Mesothelial cell of epicardium (in vitro differentiated cells): Measurements from ENCODE around the gene RAB9A. TPM values are rescaled to one million over a fixed set of nuclear protein-coding genes. Genes with fewer than 3 reads are reported as not detected.
A peak's percentile ranks its signal among the peaks of the same experiment; 100 is the strongest.

Experiments
- DNase-seq, 2 experiments: peaks; one replicate each; pipeline ENCODE4 v3.0.0; 2021; ENCODE audit warnings: low spot score in 2 of 2; ENCODE audit not compliant: unreplicated experiment in 2 of 2
- H3K27ac Mint-ChIP-seq: 2 replicates; pipeline ENCODE4 v1.8.0; 2021; ENCODE audit warnings: mixed read lengths
- H3K27me3 Mint-ChIP-seq: 2 replicates; pipeline ENCODE4 v1.8.0; 2021; ENCODE audit warnings: low read depth, mixed read lengths
- H3K36me3 Mint-ChIP-seq: 2 replicates; pipeline ENCODE4 v1.8.0; 2021; ENCODE audit warnings: mixed read lengths
- H3K4me1 Mint-ChIP-seq: 2 replicates; pipeline ENCODE4 v1.8.0; 2021; ENCODE audit warnings: mixed read lengths
- H3K4me3 Mint-ChIP-seq: 2 replicates; pipeline ENCODE4 v1.8.0; 2021; ENCODE audit warnings: mild to moderate bottlenecking, moderate library complexity, mixed read lengths
- H3K9me3 Mint-ChIP-seq: 2 replicates; pipeline ENCODE4 v1.8.0; 2021; ENCODE audit warnings: mixed read lengths
- total RNA-seq: library from RNA; stranded (reverse); gene quantifications from 3 replicates; pipeline ENCODE4 v1.2.1, GENCODE V29; 2021
- TF ChIP-seq, protein P1 (sequence below): fragments of 200-600 bp; sonication (generic); IDR thresholded peaks from one replicate; pipeline ENCODE4 v1.5.0; 2021; ENCODE audit warnings: antibody characterized with exemption; ENCODE audit not compliant: unreplicated experiment

Gene RAB9A
- total RNA-seq, 1 donor from 2014 or later = 21.0 TPM

DNA sequence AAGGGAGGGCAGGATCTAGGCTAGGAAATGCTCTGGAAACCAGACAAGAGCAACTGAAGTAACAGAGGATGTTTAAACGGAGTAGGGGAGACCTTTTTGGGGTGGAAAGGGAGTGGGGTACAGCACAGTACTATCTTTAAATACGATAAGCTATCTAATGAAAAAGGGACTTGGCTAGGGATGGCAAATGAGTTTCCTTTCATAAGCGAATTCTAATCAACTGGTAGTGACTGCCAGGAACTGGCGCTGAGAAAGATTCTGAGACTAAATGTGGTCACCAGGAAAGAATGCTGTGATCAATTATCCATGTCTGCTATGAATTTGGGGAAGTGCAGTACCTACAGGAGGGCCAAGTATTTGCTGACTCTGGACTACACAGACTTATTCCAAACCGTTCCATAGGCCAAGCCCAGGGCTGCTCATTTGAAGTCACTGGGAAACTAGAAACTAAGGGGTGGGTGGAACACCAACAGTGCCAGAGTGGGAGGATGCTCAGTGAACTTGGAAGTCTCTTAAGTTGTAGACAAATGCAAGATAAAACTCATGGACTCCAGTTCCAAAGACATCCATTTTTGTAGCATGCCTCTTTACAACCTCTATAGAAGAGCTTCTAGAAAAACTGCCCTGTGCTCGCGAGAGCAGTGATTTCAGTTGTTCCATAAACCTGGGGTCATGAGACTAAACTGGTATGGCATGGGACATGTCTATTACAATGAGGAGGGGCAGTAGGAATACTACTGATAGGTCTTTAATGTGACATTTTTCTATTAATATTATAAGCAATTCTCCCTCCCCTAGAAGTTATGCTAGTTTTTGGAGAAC, 43.5 kb downstream of the RAB9A start:
- Mint-ChIP-seq H3K27me3 (no peaks in the 10 kb centered on the region), H3K9me3 (peaks cover 25% of the 10 kb centered on the region), H3K4me3 (no peak overlapping the region)

DNA sequence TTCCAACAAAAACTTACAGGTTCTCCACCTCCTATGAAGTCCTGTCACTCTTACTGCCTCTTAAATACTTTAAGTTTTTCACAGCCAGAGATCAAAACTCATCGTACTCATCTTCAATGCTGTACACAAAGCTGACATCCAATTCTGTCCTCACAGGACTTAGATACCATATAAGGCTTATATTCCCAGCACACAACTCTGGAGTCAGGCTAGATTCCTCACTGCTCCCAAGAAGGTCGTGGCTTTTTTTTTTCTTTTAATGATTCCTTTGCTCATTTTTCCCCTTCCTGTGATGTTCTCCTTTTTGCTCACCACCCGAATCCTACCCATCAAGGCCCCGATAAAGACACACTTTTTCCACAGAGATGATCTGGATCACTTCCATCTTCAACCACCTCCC, 44.6 kb downstream of the RAB9A start:
- TF ChIP-seq, protein P1, sequence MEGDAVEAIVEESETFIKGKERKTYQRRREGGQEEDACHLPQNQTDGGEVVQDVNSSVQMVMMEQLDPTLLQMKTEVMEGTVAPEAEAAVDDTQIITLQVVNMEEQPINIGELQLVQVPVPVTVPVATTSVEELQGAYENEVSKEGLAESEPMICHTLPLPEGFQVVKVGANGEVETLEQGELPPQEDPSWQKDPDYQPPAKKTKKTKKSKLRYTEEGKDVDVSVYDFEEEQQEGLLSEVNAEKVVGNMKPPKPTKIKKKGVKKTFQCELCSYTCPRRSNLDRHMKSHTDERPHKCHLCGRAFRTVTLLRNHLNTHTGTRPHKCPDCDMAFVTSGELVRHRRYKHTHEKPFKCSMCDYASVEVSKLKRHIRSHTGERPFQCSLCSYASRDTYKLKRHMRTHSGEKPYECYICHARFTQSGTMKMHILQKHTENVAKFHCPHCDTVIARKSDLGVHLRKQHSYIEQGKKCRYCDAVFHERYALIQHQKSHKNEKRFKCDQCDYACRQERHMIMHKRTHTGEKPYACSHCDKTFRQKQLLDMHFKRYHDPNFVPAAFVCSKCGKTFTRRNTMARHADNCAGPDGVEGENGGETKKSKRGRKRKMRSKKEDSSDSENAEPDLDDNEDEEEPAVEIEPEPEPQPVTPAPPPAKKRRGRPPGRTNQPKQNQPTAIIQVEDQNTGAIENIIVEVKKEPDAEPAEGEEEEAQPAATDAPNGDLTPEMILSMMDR = no peak
- peaks cover 16% of the 10 kb centered on the region for H3K9me3 Mint-ChIP-seq

More for the DNA sequence above, 43.5 kb downstream of the RAB9A start:
- H3K36me3 Mint-ChIP-seq = peaks cover 22% of the 10 kb centered on the region
- TF ChIP-seq, protein P1 = no peak
- peaks cover 26% of the 10 kb centered on the region for H3K4me1 Mint-ChIP-seq
- peak overlapping the region; percentile 36 for H3K27ac Mint-ChIP-seq
- no peak for DNase-seq

DNA sequence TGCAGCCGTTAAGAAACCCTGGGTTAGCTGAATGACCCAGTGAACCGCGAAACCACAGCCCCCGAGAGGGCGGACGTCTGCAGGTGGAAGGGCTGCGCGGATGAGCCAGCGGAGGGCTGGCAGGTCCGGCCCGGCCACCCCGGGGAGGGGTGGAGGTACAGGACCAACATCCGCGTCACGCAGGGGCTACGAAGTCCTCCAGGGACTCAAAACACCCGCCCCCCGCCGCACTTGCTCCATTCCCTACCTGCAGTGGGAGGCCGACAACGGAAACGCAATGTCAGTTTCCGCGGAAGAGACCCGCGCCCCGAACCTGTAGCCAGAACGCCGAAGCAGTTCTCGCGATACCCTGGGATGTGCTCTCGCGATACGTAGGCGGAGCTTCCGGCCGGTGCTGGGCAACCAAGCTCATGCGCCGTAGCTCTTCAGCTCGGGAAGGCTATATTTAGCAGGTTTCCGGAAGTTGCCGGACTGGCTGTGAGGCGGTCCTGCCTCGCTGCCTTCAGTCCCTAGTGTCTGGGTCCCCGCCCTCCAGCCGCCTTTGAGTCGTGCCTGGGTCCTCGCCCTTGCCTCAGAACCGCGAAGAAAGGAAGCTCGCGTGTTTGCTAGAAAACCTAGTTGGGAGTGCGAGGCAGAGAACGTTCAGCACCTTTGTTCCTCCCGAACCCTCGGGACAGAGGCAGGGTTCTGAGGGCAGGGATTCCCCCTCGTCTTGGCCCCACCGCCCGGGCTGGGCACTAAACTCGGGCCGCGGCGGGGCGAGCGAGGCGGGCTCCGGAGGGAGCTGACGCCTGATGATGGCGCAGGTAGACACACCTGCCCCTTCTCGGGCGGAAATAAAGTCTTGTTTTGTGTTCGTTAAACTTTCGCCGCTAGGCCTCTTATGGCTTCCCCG, 45.6 kb downstream of the RAB9A start, which contains the start of the genes OFD1 and TRAPPC2:
Gene OFD1, plus strand, starts transcription at position 471 of the 895 bp plus-strand sequence. Its CDS starts 324 bp downstream, at position 795.
Gene TRAPPC2, minus strand, starts transcription at position 343 of the 895 bp plus-strand sequence. CDS start 14,657 bp downstream, outside the sequence.
- H3K9me3 Mint-ChIP-seq = peaks cover 12% of the 10 kb centered on the region

More for the DNA sequence above, 44.6 kb downstream of the RAB9A start:
- no peak for DNase-seq
- Mint-ChIP-seq H3K27ac (peak overlapping the region; percentile 97), H3K27me3 (no peaks in the 10 kb centered on the region), H3K4me3 (peak overlapping the region; percentile 96), H3K4me1 (peaks cover 26% of the 10 kb centered on the region), H3K36me3 (peaks cover 12% of the 10 kb centered on the region)

DNA sequence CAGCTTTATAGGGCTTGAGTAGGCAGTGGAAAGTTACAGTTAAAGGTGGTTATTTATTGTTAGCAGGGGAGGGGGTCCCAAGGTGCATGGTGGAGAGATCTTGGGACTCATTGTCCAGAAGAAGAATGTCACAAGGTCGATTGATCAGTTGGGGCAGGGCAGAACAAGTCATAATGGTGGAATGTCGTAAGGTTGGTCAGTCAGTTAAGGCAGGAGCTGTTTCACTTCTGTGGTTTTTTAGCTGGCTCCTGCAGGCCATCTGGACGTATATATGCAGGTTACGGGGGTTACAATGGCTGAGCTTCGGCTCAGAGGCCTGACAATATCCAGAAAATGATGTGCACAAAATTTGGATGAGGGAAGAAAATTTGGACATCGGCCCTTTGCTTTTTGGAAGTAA, 52.8 kb downstream of the RAB9A start:
- peaks cover 4% of the 10 kb centered on the region for H3K36me3 Mint-ChIP-seq
- peaks cover 2% of the 10 kb centered on the region for H3K4me1 Mint-ChIP-seq
- H3K9me3 Mint-ChIP-seq = peaks cover 10% of the 10 kb centered on the region
- no peak overlapping the region for H3K27ac Mint-ChIP-seq
- TF ChIP-seq, protein P1 = no peak
- H3K4me3 Mint-ChIP-seq = no peak overlapping the region
- H3K27me3 Mint-ChIP-seq = no peaks in the 10 kb centered on the region
- DNase-seq = no peak

More for the DNA sequence above, 45.6 kb downstream of the RAB9A start, which contains the start of the genes OFD1 and TRAPPC2:
- peak; percentile 73 to 85 for DNase-seq
- Mint-ChIP-seq H3K36me3 (peaks cover 5% of the 10 kb centered on the region), H3K27me3 (no peaks in the 10 kb centered on the region), H3K4me1 (peaks cover 26% of the 10 kb centered on the region), H3K27ac (peak within 1 kb of the TSS; percentile 97), H3K4me3 (peak within 1 kb of the TSS; percentile 96)
- TF ChIP-seq, protein P1 = no peak

DNA sequence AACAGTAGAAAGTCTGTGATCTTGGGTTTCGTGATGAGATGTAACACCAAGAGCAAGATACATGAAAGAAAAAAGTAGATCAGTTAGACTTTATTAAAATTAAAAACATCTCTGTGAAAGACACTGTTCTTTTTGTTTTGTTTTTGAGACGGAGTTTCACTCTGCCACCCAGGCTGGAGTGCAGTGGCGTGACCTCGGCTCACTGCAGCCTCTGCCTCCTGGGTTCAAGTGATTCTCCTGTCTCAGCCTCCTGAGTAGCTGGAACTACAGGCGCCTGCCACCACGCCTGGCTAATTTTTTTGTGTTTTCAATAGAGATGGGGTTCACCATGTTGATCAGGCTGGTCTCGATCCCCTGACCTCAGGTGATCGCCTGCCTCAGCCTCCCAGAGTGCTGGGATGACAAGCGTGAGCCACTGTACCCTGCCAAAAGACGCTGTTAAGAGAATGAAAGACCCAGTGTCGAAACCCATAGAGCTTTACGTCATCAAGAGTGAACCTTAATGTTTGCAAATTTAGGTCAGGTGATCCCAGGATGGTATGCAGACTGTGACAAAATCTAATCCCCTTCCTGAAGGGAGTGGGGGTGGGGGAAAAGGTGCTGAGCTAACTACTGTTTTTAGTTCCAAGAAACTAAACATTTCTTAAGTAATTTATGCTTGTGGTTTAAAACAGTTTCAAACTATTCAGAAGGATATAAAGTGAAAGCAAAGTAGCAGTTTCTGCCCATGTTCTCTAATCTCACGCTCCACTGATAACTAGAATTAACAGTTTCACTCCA, 53.7 kb downstream of the RAB9A start:
- no peak for DNase-seq
- H3K27ac Mint-ChIP-seq = peak overlapping the region; percentile 58

More for the DNA sequence above, 53.7 kb downstream of the RAB9A start:
- Mint-ChIP-seq H3K4me3 (no peak overlapping the region), H3K36me3 (peaks cover 4% of the 10 kb centered on the region), H3K9me3 (peaks cover 16% of the 10 kb centered on the region), H3K4me1 (no peaks in the 10 kb centered on the region), H3K27me3 (no peaks in the 10 kb centered on the region)
- TF ChIP-seq, protein P1 = no peak
